Measurements from ENCODE around the gene AVL9. TPM values are rescaled to one million over a fixed set of nuclear protein-coding genes. Genes with fewer than 3 reads are reported as not detected.
"Not testable (repeated sequence)": the region's sequence is repeated elsewhere in the genome, so short reads cannot be mapped to it uniquely, and the experiment has no call there.

AVL9 gene
- total RNA-seq, 1 donor from 2014 or later, result 44.1 TPM

DNA sequence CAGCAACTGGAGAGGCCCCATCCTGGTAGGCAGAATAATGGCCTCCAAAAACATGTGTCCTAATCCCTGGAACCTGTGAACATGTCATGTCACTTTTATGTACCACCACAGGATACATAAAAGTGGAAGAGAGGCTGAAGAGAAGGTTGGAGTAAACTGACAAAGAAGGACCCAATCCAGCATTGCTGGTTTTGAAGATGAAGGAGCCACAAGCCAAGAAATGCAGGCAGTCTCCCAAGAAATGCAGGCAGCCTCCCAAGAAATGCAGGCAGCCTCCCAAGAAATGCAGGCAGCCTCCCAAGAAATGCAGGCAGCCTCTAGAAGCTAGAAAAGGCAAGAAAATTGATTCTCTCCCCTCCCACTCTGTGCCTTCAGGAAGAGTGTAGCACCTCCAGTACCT, 142.3 kb downstream of the AVL9 start:
- DNase-seq (ENCODE audit: low read depth), result not testable (repeated sequence)

Other genes starting within 250 kb of the AVL9 start
- gene LSM5, start 5.1 kb upstream of the AVL9 start, total RNA-seq, result 18.2 and 19.1 TPM in 2 replicates

All from renal cortical epithelial cell (primary cell).